H1 (cell line): Measurements from ENCODE around the gene ACSF3. TPM values are rescaled to one million over a fixed set of nuclear protein-coding genes. Genes with fewer than 3 reads are reported as not detected.

Source experiments
- HDAC2 ChIP-seq, 2 experiments: fragments of 300-600 bp in 1 of 2; sonication (generic) in 1 of 2; IDR thresholded peaks; 2 replicates each; pipeline ENCODE4 v1.6.1; 2011 to 2012; ENCODE audit warnings: low read depth in 2 of 2, low read length in 2 of 2, mild to moderate bottlenecking in 2 of 2, moderate library complexity in 2 of 2, borderline replicate concordance in 1 of 2, inconsistent platforms in 1 of 2
- polyA plus RNA-seq, 7 experiments: library from polyadenylated mRNA; depleted of rRNA in 3 of 7; stranded (reverse) in 5 of 7; unstranded in 2 of 7; fragments of >200 nt in 5 of 7; fragments of 200-250 nt in 2 of 7; gene quantifications; 1 replicate in 5 of 7; 2 replicates in 1 of 7; 4 replicates in 1 of 7; pipeline versions ENCODE4 v1.2.1 to v1.2.3, GENCODE V29; 2011 to 2013; ENCODE audit warnings: missing spikeins in 2 of 7, mixed read lengths in 2 of 7
- total RNA-seq: library from RNA; stranded (reverse); fragmentation: NEBNext Ultra II Directional; extraction: Animal tissue kit (Norgen Biotek cat#: 25700); gene quantifications from 2 replicates; pipeline ENCODE4 v1.2.1, GENCODE V29; 2021

Gene ACSF3
- total and polyA plus RNA-seq, 2 of the 8 experiments (the other 6 are each of a cell fraction or from before 2014, with no cell fraction given) = 15.6 to 22.9 TPM

GRCh38 chr16:89048090-89048725, 45.4 kb upstream of the ACSF3 start (continued):
- no peak for TF ChIP-seq HDAC2 (IDR thresholded peaks at IDR 0.05; ENCODE audit: borderline replicate concordance in 1 of 2, low read depth in 2 of 2, low read length in 2 of 2)
